NT2/D1 (cell line): ENCODE results near the gene LRMDA.

Source experiments
- SUZ12 ChIP-seq: IDR thresholded peaks from 2 replicates; pipeline ENCODE4 v1.6.1; 2011; ENCODE audit not compliant: insufficient read length, insufficient read depth; ENCODE audit errors: extremely low read depth
- YY1 ChIP-seq: IDR thresholded peaks from 2 replicates; pipeline ENCODE4 v1.6.1; 2011; ENCODE audit not compliant: insufficient read length, insufficient read depth
- ZNF274 ChIP-seq: IDR thresholded peaks from 2 replicates; pipeline ENCODE4 v1.6.1; 2011; ENCODE audit warnings: mild to moderate bottlenecking, low read depth, low read length

DNA sequence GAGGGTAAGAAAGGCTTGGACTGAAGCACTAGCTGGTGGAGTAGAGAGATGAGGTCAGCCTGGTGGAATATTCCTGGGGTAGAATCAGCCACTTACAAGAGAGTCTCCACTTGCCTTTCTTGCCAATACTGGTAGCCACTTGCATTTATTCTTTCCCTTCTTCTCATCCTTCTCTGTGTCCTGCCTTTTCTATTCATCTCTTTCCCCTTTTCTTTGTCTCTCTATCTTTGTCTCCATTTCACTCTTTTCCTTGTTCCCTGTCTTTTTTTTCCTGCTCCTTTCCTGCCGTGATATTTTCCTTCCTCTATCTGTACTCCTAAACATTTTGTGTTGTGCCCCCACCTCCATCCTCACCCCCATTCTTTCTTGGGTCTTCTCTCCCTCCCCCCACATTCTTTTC, 214.3 kb downstream of the LRMDA start:
- TF ChIP-seq ZNF274 (no peak), SUZ12 (no peak), YY1 (no peak)
